Body of pancreas (tissue), 4 donors: ENCODE results near the gene WWTR1. TPM values are rescaled to one million over a fixed set of nuclear protein-coding genes. Genes with fewer than 3 reads are reported as not detected.

Source experiments
- ATAC-seq: fragments of 150-250 bp; one replicate; pipeline ENCODE4 v1.9.1; 2016
- DNase-seq, 4 donors: peaks; one replicate each; pipeline ENCODE4 v3.0.0-alpha.2; 2019
- H3K27ac ChIP-seq, 4 donors: fragments of 200-600 bp; sonication (generic); 1 replicate in 3 of 4; 2 replicates in 1 of 4; pipeline versions ENCODE4 v1.5.1 to v1.6.1; 2016 to 2019; ENCODE audit warnings: mild to moderate bottlenecking in 1 of 4, mixed read lengths in 1 of 4, moderate library complexity in 1 of 4
- H3K27me3 ChIP-seq, 2 donors: fragments of 200-600 bp; sonication (generic); one replicate each; pipeline ENCODE4 v1.6.0; 2016; ENCODE audit warnings: mild to moderate bottlenecking in 1 of 2
- H3K36me3 ChIP-seq, 2 donors: fragments of 200-600 bp; sonication (generic); replicated peaks in 1 of 2; 2 replicates each; pipeline ENCODE4 v1.5.1; 2016; ENCODE audit warnings: low read depth in 2 of 2; ENCODE audit not compliant: insufficient read depth in 1 of 2
- H3K4me1 ChIP-seq: fragments of 200-600 bp; sonication (generic); one replicate; pipeline ENCODE4 v1.6.0; 2016
- H3K4me3 ChIP-seq, 2 donors: fragments of 200-600 bp; sonication (generic); 1 replicate in 1 of 2; 2 replicates in 1 of 2; pipeline ENCODE4 v1.5.1; 2016 to 2019
- H3K9me3 ChIP-seq, 3 donors: fragments of 200-600 bp; sonication (generic); 1 replicate in 2 of 3; 2 replicates in 1 of 3; pipeline ENCODE4 v1.5.1; 2016
- POLR2A ChIP-seq, 3 donors: fragments of 450-650 bp; IDR thresholded peaks; one replicate each; pipeline ENCODE4 v1.6.1; 2016; ENCODE audit warnings: antibody characterized with exemption in 3 of 3, mild to moderate bottlenecking in 2 of 3
- WGBS, 2 donors: methylation state at CpG; one replicate each; pipeline ENCODE4 v1.1.5; 2017; 5-methylcytosine and 5-hydroxymethylcytosine counted together
- intact Hi-C: fragments of 100-400 bp; cut with DNase I; formaldehyde crosslinking; loops from one replicate; pipeline ENCODE4 v1.15.1; 2023
- total RNA-seq, 2 donors: library from RNA; depleted of rRNA; stranded (reverse); fragments of >200 nt; gene quantifications; one replicate each; pipeline ENCODE4 v1.1.0, GENCODE V29; 2016
- TF ChIP-seq, protein P1 (sequence below), 7 experiments: fragments of 450-650 bp in 4 of 7; fragments of 200-600 bp in 3 of 7; sonication (generic) in 3 of 7; IDR thresholded peaks; one replicate each; pipeline ENCODE4 v1.5.1; 2016 to 2019; ENCODE audit warnings: antibody characterized with exemption in 7 of 7

The WWTR1 gene
- total RNA-seq, 2 donors from 2014 or later, result 46.2 to 64.3 TPM

DNA sequence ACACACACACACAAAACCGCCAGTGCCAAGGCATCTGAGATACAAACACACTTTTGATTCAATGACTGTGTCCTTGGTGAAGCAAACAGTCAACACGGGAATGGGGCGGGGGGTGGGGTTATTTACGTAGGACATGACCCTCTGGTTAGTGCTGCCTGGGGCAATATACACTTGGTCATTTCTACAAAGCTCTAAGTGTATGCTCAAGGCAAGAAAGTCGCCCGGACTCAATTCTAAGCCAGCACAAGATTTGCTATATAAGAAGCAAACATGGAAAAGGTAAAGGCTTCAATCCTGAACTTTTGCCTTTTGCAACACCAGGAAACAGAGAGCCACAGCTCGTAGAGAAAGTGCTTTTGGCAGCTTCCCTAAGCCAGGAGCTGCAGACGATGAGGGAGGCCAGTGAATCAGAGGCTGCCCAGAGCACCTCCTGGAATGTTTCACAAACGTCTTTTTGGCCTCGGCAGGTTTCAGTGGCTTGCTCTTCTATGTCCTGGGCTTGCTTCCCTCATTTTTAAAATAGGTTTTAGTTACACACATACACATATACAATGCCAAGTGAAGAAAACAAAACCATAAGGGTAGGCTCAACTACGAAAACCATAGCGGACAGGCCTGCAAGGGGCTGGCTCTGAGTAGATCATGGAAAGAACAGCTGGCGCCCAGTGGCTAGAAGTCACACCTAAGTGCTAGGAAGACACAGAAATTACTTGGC is 109.7 kb downstream of the WWTR1 start:
- Histone ChIP-seq H3K9me3 (no peaks in the 10 kb centered on the region), H3K36me3 (no peaks in the 10 kb centered on the region), H3K27ac (peak overlapping the region; percentile 60 to 86 (median 70)), H3K4me1 (peaks cover 39% of the 10 kb centered on the region), H3K27me3 (no peaks in the 10 kb centered on the region), H3K4me3 (no peak overlapping the region)
- ATAC-seq, result peak; percentile 78
- intact Hi-C loops, result no loop called here
- TF ChIP-seq POLR2A (IDR thresholded peaks at IDR 0.05), result peak in 1 of 3 donors; percentile 24
- TF ChIP-seq, protein P1, sequence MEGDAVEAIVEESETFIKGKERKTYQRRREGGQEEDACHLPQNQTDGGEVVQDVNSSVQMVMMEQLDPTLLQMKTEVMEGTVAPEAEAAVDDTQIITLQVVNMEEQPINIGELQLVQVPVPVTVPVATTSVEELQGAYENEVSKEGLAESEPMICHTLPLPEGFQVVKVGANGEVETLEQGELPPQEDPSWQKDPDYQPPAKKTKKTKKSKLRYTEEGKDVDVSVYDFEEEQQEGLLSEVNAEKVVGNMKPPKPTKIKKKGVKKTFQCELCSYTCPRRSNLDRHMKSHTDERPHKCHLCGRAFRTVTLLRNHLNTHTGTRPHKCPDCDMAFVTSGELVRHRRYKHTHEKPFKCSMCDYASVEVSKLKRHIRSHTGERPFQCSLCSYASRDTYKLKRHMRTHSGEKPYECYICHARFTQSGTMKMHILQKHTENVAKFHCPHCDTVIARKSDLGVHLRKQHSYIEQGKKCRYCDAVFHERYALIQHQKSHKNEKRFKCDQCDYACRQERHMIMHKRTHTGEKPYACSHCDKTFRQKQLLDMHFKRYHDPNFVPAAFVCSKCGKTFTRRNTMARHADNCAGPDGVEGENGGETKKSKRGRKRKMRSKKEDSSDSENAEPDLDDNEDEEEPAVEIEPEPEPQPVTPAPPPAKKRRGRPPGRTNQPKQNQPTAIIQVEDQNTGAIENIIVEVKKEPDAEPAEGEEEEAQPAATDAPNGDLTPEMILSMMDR (IDR thresholded peaks at IDR 0.05), result no peak
- DNase-seq, result peak; percentile 47 to 71 (median 64)
- WGBS, 2 donors, result 35% methylated on average over 13 of the region's 13 CpGs

DNA sequence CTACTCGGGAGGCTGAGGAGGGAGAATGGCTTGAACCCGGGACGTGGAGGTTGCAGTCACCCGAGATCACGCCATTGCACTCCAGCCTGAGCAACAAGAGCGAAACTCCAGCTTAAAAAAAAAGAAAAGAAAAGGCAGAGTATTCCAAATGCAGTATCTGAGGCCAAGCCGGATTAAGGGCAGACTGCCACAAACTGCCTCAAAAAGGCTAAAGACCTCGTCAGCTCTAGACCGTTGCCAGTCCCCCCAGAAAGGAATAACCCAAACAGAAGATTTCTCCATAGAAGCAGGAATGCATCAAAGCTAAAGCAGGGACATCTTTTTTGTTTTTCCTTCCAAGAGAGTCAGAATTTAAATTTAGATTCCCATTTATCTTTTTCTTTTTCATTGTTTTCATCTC is 110.4 kb downstream of the WWTR1 start:
- H3K4me3 ChIP-seq, result no peak overlapping the region
- H3K27ac ChIP-seq, result peak overlapping the region in 3 of 4 donors; percentile 63 to 86 (median 78)
- peak; percentile 32 to 57 (median 44) for DNase-seq
- 50 to 55% methylated on average over 9 of the region's 9 CpGs for WGBS, 2 donors
- ATAC-seq, result peak; percentile 21
- no peaks in the 10 kb centered on the region for H3K27me3 ChIP-seq
- H3K36me3 ChIP-seq, result no peaks in the 10 kb centered on the region
- intact Hi-C loops, result no loop called here
- peaks cover 33% of the 10 kb centered on the region for H3K4me1 ChIP-seq
- no peak for TF ChIP-seq POLR2A (IDR thresholded peaks at IDR 0.05)
- TF ChIP-seq, protein P1 (IDR thresholded peaks at IDR 0.05), result no peak
- H3K9me3 ChIP-seq, result no peaks in the 10 kb centered on the region

DNA sequence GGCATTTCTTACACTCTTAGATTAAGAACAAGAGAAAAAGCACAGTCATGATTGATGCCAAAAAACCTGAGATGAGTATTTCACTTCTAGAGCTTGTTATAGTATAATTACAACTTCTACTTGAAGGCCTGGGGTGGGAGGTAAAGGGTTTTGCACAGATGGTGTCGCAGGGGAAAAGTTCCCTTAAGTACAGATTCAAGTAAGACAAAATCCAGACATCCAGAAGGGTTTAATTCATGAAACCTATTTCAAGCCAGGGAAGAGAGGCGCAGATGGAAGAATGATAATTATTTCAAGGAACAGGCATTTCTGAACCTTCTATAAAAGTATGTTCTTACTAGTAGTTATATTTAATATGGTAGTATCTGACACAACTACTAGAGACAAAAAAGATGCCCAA is 112.8 kb downstream of the WWTR1 start:
- ATAC-seq (no peak), DNase-seq (no peak)
- intact Hi-C loops, result no loop called here
- 91 to 94% methylated on average over 2 of the region's 2 CpGs for WGBS, 2 donors
- Histone ChIP-seq H3K4me3 (no peak overlapping the region), H3K9me3 (no peaks in the 10 kb centered on the region), H3K27me3 (no peaks in the 10 kb centered on the region), H3K4me1 (peaks cover 42% of the 10 kb centered on the region), H3K36me3 (no peaks in the 10 kb centered on the region), H3K27ac (peak overlapping the region in 2 of 4 donors; percentile 78 to 86)
- TF ChIP-seq, protein P1 (IDR thresholded peaks at IDR 0.05), result no peak
- no peak for TF ChIP-seq POLR2A (IDR thresholded peaks at IDR 0.05)

DNA sequence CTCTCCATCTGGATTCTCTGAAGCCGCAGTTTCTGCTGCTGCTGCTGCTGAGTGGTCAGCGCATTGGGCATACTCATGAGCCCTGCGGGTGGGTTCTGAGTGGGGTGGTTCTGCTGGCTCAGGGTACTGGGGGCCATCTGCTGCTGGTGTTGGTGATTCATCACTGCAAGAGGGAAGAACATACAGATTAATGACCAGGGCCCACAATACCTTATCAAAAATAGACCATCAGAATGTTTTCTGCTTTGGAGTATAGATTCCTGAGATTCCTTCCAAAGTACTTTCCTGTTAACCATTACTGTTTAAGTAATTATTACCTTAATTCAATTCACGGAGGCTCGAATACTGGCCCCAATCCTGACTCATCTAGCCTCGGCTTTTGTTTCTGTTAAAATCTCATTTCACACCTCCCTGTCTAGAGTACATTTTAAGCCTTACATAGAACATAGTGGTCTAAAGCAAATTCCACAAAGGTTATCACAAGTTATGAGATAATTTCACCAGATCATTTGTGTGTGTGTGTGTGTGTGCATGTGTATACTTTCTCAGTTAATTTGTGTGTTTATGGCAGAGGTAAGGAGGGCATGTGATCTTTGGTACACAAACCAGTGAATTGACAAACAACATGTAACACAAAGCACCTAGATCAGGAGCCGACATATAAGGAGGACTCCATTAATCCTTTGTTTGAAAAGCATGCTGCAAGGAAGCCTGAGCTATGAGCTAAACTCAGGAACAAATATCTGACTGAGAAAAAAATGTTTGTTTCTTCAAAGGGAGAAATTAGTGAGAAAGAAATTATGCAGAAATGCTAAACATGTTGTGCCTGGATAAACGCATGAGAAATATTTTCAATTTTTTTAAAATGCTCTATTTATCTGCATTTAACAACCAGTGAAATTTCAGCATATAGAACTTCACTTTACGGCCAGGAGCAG is 115.2 kb downstream of the WWTR1 start:
- no peaks in the 10 kb centered on the region for H3K27me3 ChIP-seq
- H3K9me3 ChIP-seq, result no peaks in the 10 kb centered on the region
- intact Hi-C loops, result no loop called here
- ATAC-seq (peak; percentile 86), DNase-seq (peak in 3 of 4 donors; percentile 17 to 33 (median 19))
- peaks cover 32% of the 10 kb centered on the region for H3K4me1 ChIP-seq
- peak in 2 of 3 donors; percentile 23 to 27 for TF ChIP-seq POLR2A (IDR thresholded peaks at IDR 0.05)
- TF ChIP-seq, protein P1 (IDR thresholded peaks at IDR 0.05), result no peak
- H3K36me3 ChIP-seq, result no peaks in the 10 kb centered on the region
- no peak overlapping the region for H3K4me3 ChIP-seq
- peak overlapping the region; percentile 26 to 82 (median 78) for H3K27ac ChIP-seq
- 65 to 70% methylated on average over 9 of the region's 9 CpGs for WGBS, 2 donors
